Anterior cingulate cortex (tissue), 58 donors: Measurements from ENCODE around the gene RSAD2.
A peak's percentile ranks its signal among the peaks of the same experiment; 100 is the strongest.
"Not testable (repeated sequence)": the region's sequence is repeated elsewhere in the genome, so short reads cannot be mapped to it uniquely, and the experiment has no call there.

Experiments used
- DNase-seq, 58 donors: peaks; one replicate each; lab custom pipeline; 2025; lab: John Stamatoyannopoulos, UW

RSAD2 gene, protein sequence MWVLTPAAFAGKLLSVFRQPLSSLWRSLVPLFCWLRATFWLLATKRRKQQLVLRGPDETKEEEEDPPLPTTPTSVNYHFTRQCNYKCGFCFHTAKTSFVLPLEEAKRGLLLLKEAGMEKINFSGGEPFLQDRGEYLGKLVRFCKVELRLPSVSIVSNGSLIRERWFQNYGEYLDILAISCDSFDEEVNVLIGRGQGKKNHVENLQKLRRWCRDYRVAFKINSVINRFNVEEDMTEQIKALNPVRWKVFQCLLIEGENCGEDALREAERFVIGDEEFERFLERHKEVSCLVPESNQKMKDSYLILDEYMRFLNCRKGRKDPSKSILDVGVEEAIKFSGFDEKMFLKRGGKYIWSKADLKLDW

GRCh38 chr2:6877402-6878304, at the start of gene RSAD2:
RSAD2 (plus strand) TSS chr2:6877777; CDS start chr2:6877801, 24 bp downstream.
- peak in 6 of 58 donors; percentile 6 to 40 (median 22) for DNase-seq

- peak in 2 of 58 donors; percentile 5 to 9 for DNase-seq
Measured at GRCh38 chr2:6828299-6828584, 49.3 kb upstream of the RSAD2 start.

GRCh38 chr2:6831229-6831628, 46.3 kb upstream of the RSAD2 start:
- no peak for DNase-seq

DNA sequence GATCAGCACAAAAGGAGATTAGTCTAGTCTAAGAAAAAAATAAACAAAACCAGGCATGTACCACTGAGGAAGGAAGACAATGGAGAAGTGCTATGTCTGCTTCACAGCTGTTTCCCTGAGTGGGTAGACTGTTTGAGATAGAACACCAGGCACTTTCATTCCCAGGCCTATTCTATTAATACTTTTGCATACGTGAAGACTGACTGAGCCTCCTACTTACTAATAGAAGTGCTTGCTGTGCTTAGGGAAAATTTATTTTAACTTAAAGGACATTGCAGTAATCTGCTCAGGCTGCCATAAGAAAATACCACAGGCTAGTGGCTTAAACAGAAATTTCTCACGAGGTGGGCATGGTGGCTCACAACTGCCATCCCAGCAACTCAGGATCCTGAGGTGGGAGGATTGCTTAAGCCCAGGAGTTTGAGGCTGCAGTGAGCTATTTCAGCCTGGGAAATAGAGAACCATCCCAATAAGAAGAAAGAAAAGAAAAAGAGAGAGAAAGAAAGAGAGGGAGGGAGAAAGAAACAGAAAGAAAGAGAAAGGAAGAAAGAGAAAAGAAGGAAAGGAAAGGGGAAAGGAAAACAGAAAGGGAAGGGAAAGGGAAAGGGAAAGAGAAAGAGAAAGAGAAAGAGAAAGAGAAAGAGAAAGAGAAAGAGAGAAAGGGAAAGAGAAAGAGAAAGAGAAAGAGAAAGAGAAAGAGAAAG, 44.8 kb upstream of the RSAD2 start:
- no peak for DNase-seq

DNA sequence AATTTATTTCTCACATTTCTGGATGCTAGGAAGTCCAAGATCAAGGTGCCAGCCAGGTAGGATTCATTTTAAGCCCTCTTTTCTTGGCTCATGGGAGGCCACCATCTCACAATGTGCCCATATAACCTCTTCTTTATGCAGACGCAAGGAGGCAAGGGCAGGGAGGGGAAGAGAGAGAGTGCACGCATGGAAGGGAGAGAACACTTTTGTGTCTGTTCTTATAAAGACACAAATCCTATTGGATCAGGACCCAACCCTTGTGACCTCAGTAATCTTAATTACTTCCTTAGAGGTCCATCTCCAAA, 44.3 kb upstream of the RSAD2 start:
- DNase-seq = no peak

DNA sequence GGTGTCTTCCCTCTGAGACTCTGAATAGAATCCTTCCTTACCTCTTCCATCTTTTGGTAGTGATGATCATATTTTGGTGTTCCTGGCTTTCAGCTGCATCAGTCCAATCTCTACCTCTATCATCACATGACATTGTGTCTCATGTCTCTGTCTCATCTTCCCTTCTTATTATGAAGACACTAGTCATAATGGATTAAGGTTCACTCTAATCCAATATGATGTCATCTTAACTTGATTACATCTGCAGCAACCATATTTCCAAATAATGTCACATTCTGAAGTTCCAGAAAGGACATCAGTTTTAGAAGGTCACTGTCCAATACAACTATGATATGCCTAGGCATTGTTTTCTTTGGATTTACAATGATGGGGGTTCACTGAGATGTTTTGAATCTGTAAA, 43.4 kb upstream of the RSAD2 start:
- no peak for DNase-seq

DNA sequence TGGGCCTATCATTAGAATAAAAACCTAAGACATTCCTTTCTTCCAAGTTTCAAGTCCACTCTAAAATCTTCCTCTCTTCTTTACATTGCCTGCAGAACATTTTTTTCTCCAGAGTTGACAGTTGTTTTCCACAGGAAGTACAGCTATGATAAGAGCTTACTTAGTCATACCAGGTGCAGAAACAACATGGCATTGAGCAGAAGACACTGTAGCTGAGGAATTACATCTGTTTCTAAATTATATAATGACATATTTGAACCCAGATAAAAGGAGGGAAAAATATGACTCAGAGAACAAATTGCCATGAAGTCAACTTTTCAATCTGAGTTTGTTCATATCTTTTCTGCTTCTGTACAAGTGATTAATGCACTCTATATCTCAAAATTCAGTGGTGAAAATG, 42.1 kb upstream of the RSAD2 start:
- no peak for DNase-seq

DNA sequence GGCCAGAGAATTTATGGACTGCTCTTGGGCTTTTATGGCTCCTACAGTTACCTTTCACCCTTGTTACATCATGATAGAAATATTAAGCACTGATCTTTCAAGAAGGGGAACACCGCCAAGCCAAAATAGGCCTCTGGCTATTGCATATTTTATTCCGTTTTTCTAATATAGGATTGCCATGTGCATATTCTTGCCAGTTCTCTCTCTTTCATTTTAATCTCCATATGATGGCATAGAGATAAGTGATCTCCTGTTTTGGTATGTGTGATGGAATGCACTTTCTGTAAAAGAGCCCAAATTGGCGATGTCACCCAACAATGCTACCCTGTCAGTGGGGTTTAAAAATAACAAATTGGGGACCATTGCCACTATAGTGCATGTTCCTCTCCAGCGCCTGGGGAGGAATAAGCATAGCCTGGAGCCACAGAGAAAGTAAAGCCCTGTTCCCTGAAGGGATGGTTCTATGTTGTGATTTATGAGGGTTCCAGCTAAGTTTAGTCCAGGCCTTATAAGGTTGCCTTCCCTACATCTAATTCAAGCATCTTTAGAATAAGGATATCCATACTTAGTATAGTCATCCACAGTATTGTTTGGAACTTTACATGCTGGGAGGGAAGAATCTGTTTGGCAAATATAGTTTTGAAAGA, 38.8 kb upstream of the RSAD2 start:
- no peak for DNase-seq

DNA sequence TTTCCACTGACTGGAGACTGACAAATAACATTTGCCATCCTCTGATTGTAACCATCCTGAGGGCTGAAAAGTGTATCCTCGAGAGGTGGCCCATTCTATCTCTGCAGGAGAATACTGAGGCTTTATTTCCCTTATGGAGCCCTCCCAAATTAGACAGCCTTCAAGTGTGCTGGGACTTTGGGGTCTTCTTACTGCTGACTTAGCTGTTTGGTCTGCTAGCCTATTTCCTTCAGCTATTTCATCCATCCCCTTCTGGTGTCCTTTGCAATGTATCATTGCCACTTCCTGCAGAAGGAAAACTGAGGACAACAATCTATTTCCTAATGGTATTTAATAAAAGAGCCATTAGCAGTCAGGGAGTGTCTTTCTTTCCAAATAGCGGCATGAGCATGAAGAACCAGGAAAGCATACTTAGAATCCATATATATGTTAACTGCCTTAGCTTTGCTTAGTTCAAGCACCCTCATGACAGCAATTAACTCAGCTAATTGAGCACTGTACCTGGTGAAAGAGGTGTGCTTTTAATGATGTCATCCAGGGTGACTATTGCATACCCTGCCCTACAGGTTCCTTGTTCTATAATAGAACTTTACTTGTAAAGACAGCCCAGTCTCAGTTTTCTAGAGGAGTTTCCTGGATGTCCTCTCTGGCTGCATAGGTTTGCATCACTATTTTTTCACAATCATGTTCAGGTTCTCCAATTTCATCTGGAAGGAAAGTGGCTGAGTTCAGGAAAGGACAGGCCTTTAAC, 35.9 kb upstream of the RSAD2 start:
- no peak for DNase-seq

GRCh38 chr2:6845312-6845711, 32.3 kb upstream of the RSAD2 start:
- DNase-seq = no peak

- no peak for DNase-seq
Measured at GRCh38 chr2:6845903-6846302, 31.7 kb upstream of the RSAD2 start.

- no peak for DNase-seq
Measured at GRCh38 chr2:6846540-6846939, 31.0 kb upstream of the RSAD2 start.

- DNase-seq = no peak
Measured at GRCh38 chr2:6846967-6847681, 30.5 kb upstream of the RSAD2 start.

DNA sequence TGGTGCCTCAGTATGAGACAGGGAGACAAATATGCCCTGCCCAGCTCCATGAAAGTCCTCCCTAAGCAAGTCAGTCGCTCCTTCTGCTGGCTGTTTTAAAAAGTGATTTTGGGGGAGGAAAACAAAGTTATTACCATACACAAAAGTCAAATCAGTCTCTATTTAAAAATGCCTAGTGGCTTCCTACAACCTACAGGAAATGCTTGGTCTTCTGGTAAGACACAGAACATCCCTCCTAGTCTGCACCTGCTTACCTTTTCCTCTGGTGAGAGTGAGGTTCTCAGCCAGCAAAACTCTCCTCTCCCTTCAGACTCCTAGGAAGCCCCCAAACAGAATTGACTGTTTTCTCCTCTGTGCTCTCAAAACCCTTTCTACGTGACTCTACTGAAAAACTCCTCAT, 25.4 kb upstream of the RSAD2 start:
- DNase-seq = no peak

GRCh38 chr2:6854416-6854815, 23.2 kb upstream of the RSAD2 start:
- DNase-seq = no peak

DNA sequence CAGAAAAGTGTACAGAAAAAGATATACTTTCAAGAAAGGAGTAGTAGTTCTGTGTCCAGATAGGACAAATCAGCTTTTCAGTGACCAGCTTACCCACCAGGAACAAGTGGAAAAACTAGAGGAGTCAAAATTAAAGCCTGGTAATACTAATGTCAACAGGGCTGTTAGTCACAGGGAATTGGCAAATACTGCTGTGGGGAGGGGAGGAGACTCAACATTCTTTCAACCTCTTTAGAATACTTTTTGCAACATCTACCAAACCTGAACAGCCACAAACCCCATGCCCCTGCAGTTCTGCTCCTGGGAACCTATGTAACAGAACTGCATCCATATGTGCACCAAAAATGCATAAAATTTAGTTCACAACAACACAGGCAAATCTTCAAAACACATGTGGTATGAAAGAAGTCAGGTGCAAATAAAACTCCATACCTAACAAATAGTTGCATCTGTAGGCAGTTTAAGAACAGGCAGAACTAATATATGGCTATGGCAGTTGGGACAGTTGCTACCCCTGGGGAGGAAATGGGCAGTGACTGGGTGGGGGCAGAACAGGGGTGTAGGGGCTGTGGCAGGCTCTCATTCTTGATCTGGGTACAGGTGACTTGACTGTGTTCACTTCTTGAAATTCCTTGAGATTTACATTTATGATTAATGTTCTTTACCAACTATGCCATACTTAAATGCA, 21.6 kb upstream of the RSAD2 start:
- DNase-seq = no peak

DNA sequence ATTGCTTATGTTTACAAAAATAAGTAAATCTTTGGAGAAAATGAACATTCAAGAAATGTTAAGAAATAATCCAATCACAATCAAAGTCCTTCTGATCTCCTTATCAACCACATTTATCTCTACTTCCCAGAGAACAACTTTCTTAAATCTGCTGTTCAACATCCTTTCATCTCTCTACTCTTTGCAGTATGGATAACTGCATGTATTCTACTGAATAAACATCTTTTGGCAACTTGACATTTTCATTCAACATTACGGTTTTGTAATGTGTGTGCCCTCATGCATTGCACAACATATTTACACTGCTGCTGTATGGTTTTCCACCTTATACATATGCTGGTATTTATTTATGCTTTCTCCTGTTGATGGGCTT, 21.0 kb upstream of the RSAD2 start:
- no peak for DNase-seq

- DNase-seq = not testable (repeated sequence)
Measured at GRCh38 chr2:6858466-6859027, 19.0 kb upstream of the RSAD2 start.

- DNase-seq = no peak
Measured at GRCh38 chr2:6860296-6860695, 17.3 kb upstream of the RSAD2 start.
